Tibial artery (tissue), 4 donors: ENCODE measurements around the gene CMSS1.

ENCODE experiments used
- DNase-seq, 2 donors: peaks; one replicate each; pipeline ENCODE4 v3.0.0-alpha.2; 2019
- H3K27ac ChIP-seq, 2 donors: fragments of 200-600 bp; sonication (generic) in 1 of 2; 1 replicate in 1 of 2; 2 replicates in 1 of 2; pipeline ENCODE4 v1.5.1; 2018 to 2019; ENCODE audit warnings: mild to moderate bottlenecking in 1 of 2
- H3K27me3 ChIP-seq, 2 donors: fragments of 200-600 bp; sonication (generic) in 1 of 2; one replicate each; pipeline versions ENCODE4 v1.5.1 to v1.6.0; 2016 to 2019
- H3K36me3 ChIP-seq, 3 donors: fragments of 200-600 bp; sonication (generic) in 2 of 3; one replicate each; pipeline ENCODE4 v1.5.1; 2016 to 2019; ENCODE audit warnings: mild to moderate bottlenecking in 2 of 3
- H3K4me1 ChIP-seq, 4 donors: fragments of 200-600 bp; sonication (generic) in 2 of 4; 1 replicate in 3 of 4; 2 replicates in 1 of 4; pipeline ENCODE4 v1.5.1; 2016 to 2019
- H3K4me3 ChIP-seq, 2 donors: fragments of 200-600 bp; sonication (generic) in 1 of 2; 1 replicate in 1 of 2; 2 replicates in 1 of 2; pipeline ENCODE4 v1.5.1; 2018 to 2019; ENCODE audit warnings: mild to moderate bottlenecking in 2 of 2
- H3K9me3 ChIP-seq, 3 donors: fragments of 200-600 bp; sonication (generic) in 1 of 3; one replicate each; pipeline ENCODE4 v1.5.1; 2016 to 2019
- intact Hi-C: fragments of 100-400 bp; cut with DNase I; formaldehyde crosslinking; loops from one replicate; pipeline ENCODE4 v1.15.0; 2023; ENCODE audit warnings: low total_unique reads
- TF ChIP-seq, protein P1 (sequence below), 2 experiments: fragments of 200-600 bp in 1 of 2; fragments of 450-650 bp in 1 of 2; IDR thresholded peaks; one replicate each; pipeline ENCODE4 v1.5.1; 2017 to 2019; ENCODE audit warnings: antibody characterized with exemption in 2 of 2, mild to moderate bottlenecking in 1 of 2, moderate library complexity in 1 of 2

The CMSS1 gene

DNA sequence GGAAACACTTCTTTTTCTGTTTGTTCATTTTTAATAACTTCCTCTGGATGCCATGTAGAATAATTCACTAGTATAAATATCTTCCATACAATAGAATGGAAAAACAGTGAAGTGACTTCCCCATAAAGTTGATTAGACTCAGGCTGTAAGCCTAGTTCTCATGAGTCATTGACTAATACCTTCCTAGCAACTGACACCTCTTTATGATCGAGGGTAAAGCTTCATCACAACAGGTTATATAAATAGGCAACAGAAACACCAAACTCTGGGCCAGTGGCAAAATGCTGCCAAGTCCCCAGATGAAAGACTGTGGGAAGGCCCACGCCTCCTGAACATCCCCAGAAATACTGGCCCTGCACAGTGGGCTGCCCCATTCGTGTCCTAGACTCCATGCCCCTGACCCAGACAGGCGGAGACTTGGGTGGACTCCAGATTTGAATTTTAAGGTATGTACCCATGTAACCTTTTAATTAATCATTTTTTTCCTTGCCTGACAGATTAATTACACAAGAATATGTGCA is 371.8 kb downstream of the CMSS1 start:
- Histone ChIP-seq H3K27ac (no peak overlapping the region), H3K4me1 (peaks cover 0 to 14% (median 4%) of the 10 kb centered on the region in 4 donors), H3K9me3 (no peaks in the 10 kb centered on the region), H3K36me3 (no peaks in the 10 kb centered on the region), H3K27me3 (no peaks in the 10 kb centered on the region), H3K4me3 (no peak overlapping the region)
- intact Hi-C loops, result no loop called here
- no peak for DNase-seq
- TF ChIP-seq, protein P1, sequence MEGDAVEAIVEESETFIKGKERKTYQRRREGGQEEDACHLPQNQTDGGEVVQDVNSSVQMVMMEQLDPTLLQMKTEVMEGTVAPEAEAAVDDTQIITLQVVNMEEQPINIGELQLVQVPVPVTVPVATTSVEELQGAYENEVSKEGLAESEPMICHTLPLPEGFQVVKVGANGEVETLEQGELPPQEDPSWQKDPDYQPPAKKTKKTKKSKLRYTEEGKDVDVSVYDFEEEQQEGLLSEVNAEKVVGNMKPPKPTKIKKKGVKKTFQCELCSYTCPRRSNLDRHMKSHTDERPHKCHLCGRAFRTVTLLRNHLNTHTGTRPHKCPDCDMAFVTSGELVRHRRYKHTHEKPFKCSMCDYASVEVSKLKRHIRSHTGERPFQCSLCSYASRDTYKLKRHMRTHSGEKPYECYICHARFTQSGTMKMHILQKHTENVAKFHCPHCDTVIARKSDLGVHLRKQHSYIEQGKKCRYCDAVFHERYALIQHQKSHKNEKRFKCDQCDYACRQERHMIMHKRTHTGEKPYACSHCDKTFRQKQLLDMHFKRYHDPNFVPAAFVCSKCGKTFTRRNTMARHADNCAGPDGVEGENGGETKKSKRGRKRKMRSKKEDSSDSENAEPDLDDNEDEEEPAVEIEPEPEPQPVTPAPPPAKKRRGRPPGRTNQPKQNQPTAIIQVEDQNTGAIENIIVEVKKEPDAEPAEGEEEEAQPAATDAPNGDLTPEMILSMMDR (IDR thresholded peaks at IDR 0.05), result no peak

- Histone ChIP-seq H3K4me3 (no peak overlapping the region), H3K4me1 (no peaks in the 10 kb centered on the region)
- intact Hi-C loops, result no loop called here
These were observed 377.7 kb downstream of the CMSS1 start for GRCh38 chr3:100195375-100195774.

GRCh38 chr3:100197876-100198275 is 380.2 kb downstream of the CMSS1 start:
- TF ChIP-seq, protein P1 (IDR thresholded peaks at IDR 0.05), result no peak
- Histone ChIP-seq H3K27ac (no peak overlapping the region), H3K27me3 (no peaks in the 10 kb centered on the region), H3K36me3 (no peaks in the 10 kb centered on the region), H3K4me3 (no peak overlapping the region), H3K9me3 (no peaks in the 10 kb centered on the region), H3K4me1 (no peaks in the 10 kb centered on the region)
- intact Hi-C loops, result no loop called here
- DNase-seq, result no peak

More at GRCh38 chr3:100195375-100195774, 377.7 kb downstream of the CMSS1 start:
- H3K27ac ChIP-seq, result no peak overlapping the region
- H3K36me3 ChIP-seq, result no peaks in the 10 kb centered on the region
- H3K27me3 ChIP-seq, result no peaks in the 10 kb centered on the region
- TF ChIP-seq, protein P1 (IDR thresholded peaks at IDR 0.05), result no peak
- H3K9me3 ChIP-seq, result no peaks in the 10 kb centered on the region
- no peak for DNase-seq

- Histone ChIP-seq H3K36me3 (no peaks in the 10 kb centered on the region), H3K9me3 (no peaks in the 10 kb centered on the region), H3K4me3 (no peak overlapping the region), H3K4me1 (no peaks in the 10 kb centered on the region), H3K27me3 (no peaks in the 10 kb centered on the region), H3K27ac (no peak overlapping the region)
- TF ChIP-seq, protein P1 (IDR thresholded peaks at IDR 0.05), result no peak
- intact Hi-C loops, result no loop called here
- no peak for DNase-seq
These were observed 381.1 kb downstream of the CMSS1 start for GRCh38 chr3:100198579-100199269.

GRCh38 chr3:100205171-100205570 is 387.5 kb downstream of the CMSS1 start:
- Histone ChIP-seq H3K27ac (no peak overlapping the region), H3K36me3 (no peaks in the 10 kb centered on the region), H3K4me3 (no peak overlapping the region), H3K9me3 (no peaks in the 10 kb centered on the region), H3K4me1 (peaks cover 0 to 6% (median under 1%) of the 10 kb centered on the region in 4 donors), H3K27me3 (no peaks in the 10 kb centered on the region)
- intact Hi-C loops, result no loop called here
- TF ChIP-seq, protein P1 (IDR thresholded peaks at IDR 0.05), result no peak
- no peak for DNase-seq
